GM21526 (cell line): ENCODE results near the gene RERE.
"Not testable (repeated sequence)": the region's sequence is repeated elsewhere in the genome, so short reads cannot be mapped to it uniquely, and the experiment has no call there.

ENCODE experiments used
- ATAC-seq: cut with Tn5 transposase; IDR thresholded peaks from one replicate; pipeline ENCODE4 v1.9.1; 2021; ENCODE audit warnings: moderate library complexity; ENCODE audit not compliant: unreplicated experiment, low FRiP score

RERE gene

DNA sequence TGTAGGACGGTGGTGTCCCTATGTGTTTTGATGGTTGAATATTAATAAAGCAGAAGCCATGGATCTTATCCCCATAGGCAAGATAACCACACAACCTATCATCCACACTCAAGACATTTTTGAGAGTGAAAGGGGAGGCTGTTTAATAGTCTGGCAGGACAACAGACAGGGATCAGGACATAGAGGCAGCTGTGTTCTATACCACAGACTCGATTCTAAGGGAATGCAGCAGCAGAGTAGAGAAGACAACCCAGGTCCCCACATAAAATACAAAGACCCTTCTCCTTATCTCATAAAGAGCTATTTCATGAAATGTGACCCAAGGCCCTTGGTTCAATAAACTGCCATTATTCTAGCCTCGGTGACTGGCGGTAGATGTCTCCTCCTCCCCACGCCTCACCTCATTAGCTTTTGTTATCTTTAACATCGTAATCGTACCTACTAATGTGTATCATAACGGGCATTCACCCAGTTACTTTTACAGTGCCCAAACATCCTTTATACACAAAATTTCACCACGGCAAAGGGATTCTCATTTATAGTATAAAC lies 196.3 kb downstream of the RERE start:
- ATAC-seq = not testable (repeated sequence)

DNA sequence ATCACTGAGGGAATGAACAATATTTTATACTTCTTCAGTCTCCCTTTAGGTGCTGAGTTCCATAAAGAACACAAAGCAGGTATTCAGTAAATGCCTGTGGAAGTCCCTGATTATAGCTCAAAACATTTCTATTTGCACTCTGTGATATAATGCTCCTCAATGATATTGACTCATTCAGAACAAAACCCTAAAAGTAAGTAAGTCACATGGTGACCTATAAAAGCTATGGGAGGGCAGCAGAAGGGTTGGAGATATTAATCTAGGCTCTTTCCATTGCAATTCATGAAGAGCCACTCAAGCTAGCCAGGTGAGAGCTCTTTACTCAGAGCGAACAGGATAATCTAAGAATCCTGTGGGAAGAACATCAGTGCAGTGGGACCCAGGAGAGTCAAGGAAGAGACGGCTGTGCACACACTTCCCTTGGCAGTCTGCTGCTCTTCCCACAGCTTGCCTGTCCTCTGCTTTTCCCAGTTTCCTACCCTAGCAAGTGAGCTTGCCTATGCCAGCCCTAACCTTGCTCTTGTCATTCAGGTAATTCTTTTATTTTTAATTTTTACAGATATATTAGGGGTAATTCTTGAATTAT lies 197.4 kb downstream of the RERE start:
- ATAC-seq = not testable (repeated sequence)

DNA sequence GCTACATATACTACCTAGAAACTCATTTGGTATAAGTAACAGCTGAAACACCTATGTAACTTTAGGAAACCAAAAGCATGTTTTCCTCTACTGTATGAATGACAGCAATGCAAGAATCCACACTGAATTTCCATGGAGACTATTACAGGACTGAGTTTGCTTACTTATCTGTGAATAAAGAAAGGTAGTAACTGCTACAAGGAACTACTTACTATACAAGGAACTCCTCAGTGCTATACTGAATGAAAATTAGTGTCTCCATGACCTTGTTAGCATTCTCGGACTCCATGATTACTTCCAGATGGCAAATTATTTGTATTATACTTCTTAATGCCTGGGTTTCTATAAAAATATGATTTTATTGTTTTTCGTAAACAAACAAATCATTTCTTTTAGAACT lies 198.0 kb downstream of the RERE start:
- not testable (repeated sequence) for ATAC-seq

DNA sequence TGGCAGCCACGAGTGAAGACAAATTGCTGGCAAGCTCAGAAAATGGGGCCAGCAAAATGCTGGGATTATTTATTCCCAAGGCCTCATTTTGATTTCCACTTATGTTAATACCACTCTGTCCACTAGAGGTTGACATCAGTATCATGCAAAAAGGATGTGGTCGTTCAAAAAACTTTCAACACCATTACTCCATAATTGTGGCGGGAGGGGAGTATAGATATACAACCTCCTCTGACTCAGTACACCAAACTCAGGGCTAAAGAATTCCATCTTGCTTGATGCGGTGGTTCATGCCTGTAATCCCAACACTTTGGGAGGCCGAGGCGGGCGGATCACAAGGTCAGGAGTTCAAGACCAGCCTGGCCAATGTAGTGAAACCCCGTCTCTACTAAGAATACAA lies 200.6 kb downstream of the RERE start:
- ATAC-seq = not testable (repeated sequence)

DNA sequence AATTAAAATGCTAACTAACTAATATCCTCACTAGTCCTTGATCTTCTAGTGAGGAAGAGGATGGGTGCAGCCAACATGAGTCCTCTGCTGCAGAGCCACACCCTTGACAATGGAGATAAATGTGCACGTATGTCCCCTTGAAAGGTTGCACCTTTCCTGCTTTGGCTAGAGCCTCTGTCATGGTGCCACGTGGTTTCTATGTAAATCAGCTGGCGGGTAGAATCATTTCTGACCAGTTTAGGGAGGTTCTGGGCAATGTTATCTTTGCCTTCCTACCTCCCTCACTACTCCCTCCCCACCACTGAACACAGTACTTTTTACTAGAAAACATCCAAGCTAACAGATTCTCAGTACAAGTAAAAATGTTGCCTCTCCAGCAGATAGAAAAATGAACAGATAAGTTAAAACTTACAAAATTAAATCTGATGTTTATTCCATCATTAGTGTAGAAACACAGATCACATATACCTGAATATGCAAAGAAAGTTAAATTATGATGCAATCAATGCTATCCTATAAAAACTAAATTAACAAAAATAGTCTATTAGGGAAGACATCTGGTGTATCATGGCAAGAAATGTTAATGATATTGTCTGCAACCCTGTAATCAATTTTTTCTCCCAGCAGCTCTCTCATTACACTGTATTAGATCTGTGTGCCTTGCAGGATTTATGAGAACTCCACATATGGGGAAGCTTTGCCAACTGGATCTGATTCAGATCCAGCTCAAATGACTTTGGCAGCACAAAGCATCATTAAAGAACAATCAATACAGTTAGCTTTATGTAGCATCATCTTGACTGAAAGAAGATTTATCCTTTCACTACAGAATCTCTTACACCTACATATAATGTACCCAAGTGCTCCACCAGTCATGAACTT lies 205.6 kb downstream of the RERE start:
- ATAC-seq = not testable (repeated sequence)

DNA sequence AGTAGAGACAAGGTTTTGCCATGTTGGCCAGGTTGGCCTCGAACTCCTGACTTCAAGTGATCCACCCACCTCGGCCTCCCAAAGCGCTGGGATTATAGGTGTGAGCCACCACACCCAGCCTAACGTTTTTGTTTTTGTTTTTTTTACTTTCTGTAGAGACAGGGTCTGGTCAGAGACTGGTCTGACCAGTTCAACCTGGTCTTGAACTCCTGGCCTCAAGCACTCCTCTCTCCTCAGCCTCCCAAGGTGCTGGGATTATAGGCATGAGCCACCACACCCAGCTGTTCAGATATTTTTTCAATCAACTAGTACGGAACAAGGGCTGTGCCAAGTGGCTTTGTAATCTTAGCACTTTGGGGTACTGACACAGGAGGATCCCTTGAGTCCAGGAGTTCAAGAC lies 209.5 kb downstream of the RERE start:
- ATAC-seq = no peak

DNA sequence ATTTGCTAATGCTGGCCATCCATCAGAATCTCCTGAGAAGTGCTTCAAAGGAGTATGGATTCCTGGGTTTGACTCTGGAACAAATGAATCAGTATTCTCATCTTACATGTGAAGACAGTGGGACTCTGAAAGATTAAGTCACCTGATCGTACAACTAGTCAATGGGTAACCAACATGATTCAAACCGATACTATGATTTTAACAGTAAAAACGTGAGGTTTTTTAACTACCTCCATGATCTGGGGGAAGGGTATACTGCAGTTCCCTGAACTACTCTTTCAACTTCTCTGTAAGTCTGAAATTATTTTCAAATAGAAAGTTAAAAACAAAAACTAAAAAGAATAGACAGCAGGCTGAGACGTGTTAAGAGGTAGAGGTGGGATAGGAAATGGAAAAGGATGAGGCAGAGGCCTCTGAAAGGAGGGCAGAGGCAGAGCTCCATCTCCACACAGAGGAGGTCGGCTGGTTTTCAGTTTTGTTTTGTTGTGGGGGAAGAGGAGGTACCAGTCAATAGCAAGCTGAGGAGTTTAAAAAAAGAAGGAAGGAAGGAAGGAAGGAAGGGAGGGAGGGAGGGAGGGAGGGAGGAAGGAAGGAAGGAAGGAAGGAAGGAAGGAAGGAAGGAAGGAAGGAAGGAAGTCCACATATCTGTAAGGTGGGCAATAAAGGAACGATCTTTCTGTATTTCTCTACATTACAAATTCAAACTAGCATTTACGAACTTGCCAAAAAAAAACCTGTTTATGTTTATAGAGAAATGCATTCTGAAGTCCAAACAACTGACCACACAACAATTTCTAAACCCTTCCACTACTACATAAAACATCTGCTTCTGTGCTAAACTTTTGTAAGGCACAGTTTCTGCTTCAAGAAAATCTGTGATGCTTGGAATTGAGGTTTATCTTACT lies 213.1 kb downstream of the RERE start:
- peak; percentile 73 for ATAC-seq

DNA sequence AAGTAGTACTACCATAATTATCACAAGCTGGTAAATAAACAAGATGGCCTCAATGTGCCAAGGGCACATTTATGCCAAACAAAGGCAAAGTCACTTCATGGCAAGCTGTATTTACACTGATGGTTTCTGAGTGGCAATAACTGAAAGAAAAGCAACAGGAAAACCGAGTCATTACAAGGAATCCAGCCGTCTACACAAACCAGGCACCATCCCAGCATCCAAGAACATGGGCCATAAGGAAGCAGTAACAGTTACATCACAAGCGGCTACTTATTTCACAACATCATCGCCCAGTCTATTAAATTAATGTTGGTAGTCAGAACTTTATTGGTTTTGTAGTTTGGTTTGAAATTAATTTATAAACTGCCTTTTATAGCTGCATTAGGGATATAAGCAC lies 214.2 kb downstream of the RERE start:
- no peak for ATAC-seq

DNA sequence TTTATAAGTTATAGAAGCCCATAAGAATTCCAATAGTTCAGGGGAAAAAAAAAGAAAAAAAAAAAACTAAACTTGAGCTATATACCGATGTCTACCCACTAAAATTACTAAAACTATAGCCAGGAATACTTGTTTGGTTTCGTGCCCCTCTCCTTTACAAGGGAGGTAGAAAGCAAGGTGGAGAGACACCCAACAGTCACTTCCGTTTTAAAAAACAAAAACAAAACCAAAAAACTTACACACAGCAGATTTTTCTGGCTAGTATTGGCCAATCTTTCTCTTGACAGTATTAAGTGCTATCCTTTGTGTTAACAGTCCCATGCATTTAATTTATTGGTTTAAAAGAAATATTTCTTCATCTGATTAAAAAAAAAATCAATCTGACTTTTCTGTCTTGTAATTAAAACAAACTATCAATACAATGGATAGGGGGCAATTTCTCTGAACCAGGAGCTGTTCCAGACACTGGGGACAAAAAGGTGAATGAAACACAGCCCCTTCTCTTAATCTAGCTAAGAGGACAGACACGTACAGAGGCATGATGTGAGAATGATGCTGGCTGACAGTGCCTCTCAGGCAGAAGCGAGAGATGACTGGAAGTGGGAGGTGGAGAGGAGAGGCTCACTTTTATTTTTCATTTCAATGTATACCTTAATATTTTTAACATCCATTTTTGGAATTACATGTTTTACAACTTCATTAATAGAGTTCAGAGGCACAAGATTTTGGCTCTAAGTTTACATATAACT lies 214.8 kb downstream of the RERE start:
- ATAC-seq = no peak

DNA sequence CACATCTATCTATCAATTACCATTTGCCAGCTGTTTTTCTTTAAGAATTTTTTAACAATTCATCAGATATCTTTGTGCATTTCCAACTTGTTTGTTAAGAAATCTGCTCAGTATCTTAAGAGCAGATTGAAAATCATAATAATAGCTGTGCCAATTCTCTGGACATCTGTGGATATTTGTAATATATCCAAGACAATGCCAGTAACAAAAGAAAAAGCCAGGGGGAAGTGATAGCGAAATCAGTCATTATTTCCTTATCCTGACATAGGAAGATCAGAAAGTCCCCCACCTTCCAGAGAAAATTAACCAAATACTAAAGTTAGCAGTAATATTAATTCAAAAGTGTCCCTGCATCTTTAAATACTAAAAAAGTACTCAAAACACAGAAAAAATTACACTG lies 217.1 kb downstream of the RERE start:
- ATAC-seq = no peak

DNA sequence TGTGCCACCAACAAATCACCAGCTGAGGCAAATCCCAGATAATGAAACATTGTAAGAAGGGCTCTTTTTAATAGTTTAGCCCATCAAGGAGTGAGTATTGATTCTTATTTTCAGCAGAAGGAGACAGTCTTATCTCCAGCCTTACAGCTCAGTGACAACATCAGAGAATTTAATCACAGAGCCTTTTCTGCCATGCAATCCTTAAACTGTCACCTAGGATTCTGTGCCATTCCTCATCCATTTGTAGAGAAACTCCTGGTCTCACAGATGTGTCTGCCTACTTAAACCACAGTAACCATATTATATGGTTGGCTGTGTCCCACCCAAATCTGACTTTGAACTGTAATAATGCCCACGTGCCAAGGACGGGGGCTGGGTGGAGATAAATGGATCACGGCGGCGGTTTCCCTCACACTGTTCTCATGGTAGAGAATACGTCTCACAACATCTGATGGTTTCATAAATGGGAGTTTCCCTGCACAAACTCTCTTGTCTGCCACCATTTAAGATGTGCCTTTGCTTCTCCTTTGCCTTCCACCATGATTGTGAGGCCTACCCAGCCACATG lies 217.7 kb downstream of the RERE start:
- no peak for ATAC-seq

DNA sequence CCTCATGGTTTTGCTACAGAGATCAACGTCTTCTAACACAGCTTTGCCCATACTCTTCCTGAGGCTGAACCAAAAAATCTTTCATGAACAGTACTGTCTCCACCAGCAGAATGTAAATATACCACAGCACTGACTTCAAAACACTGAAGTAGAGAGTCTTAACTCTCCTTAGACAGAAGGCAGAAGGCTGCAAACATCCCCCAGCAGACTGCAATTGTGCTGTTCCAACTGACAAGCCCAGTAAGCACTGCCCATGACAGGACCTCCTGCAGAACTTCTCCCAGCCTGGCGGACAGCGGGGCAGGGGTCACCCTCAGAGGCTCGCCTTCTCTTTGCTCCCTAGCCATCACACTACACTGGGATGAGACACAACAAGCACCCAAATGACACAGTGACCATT lies 218.7 kb downstream of the RERE start:
- no peak for ATAC-seq

DNA sequence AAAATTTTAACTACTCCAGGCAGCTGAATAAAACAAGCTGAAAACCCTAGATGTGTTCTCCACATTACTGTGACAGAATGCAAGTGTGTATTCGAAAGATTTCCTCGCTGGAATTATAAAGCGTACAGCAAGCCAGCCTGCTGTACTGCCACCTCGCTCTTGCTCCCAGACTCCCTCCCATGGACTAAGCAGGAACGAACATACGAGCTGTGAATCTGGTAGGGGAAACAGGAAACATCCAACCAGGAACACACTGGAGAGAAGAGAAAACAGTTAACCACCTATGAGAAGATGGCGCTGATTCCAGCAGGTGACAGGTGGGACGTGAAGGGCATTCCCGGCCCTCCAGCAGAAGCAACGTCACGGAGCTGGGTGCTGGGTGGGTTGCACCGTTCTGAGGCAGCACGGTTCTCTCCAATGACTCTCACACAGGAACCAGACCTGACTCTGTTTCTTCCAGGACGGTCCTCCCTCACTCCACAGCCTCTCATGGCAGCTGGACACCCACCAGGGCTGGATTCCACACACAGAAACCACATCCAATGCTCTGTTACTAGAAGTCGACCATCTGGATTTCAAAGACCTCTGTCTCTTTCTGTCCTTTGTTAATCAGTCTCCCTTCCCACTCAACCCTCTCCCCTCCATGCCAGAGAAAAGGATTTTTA lies 219.2 kb downstream of the RERE start:
- ATAC-seq = no peak

DNA sequence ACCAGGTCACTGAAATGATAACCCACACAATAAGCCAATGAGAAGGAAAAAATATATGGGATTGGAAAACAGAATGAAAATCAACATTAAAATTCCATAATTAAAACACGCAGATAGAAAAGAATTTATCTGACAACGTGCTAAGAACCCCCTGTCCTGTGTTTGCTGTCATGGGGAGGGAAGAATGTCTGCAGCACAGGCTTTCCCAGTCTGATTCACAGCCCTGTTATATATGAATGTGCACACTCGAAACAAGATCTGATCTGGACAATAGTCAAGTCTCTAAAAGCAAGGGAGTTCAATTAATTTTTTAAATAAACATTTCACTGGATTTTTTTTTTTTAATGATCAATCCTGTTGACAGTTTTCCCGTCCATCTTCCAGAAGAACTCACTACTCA lies 220.0 kb downstream of the RERE start:
- no peak for ATAC-seq

DNA sequence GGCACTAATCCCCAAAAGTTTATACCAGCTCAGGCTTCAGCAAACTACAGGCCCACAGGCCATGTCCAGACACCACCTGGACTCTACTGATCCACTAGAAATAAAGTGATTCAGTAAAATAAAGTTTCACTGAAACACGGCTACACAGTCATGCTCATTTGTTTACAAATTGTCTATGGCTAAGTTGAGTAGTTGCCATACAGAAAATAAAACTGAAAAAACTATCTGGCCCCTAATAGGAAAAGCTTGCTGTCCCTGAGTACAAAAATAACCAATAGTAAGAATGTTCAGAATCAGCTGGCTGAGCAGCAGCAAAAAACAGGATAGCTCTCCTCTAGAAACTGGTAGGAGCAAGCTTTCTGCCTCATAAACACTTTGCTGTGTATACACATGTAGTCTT lies 221.5 kb downstream of the RERE start:
- no peak for ATAC-seq

DNA sequence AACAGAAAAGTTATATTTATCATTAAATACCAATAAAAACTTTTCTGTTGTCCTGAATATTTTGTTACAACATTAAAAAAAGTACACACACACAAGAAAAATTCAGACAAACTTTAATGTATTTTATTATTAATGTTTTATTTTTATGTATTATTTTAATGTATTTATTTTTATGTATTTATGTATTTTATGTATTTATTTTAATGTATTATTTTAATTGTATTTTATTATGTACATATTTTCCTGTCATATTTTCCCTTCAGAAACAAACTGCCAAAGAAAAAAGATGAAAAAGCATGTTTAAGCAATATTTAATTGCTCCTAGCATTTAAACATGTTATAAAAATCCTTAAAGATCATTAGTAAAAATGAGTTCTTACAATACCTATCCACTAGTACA lies 222.1 kb downstream of the RERE start:
- ATAC-seq = no peak

DNA sequence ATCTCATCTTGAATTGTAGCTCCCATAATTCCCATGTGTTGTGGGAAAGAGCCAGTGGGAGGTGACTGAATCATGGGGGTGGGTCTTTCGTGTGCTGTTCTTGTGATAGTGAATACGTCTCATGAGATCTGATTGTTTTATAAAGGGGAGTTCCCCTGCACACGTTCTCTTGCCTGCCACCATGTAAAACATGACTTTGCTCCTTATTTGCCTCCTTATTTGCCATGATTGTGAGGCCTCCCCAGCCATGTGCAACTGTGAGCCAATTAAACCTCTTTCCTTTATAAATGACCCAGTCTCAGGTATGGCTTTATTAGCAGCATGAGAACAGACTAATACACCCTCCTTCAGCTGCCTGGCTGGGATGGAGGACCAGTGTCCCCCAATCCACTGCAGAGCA lies 224.1 kb downstream of the RERE start:
- ATAC-seq = not testable (repeated sequence)

DNA sequence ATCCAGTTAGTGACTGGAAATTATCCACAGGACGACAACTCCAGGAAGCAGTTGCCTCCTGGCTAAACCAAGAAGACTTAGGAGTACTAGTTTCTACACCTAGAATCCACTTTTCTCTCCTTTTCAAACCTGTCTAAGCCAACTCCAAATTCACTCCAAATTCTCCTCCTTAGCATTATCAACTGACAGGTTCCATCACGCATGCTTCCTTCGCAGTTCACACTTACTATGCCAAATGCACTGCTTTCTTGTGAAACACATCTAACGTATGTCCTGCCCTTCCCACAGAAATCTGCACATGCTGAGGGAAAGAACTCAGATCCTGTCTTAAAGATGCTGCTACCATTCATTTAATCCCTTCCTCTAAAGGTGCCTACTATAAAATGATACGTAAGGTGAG lies 225.9 kb downstream of the RERE start:
- ATAC-seq = no peak

DNA sequence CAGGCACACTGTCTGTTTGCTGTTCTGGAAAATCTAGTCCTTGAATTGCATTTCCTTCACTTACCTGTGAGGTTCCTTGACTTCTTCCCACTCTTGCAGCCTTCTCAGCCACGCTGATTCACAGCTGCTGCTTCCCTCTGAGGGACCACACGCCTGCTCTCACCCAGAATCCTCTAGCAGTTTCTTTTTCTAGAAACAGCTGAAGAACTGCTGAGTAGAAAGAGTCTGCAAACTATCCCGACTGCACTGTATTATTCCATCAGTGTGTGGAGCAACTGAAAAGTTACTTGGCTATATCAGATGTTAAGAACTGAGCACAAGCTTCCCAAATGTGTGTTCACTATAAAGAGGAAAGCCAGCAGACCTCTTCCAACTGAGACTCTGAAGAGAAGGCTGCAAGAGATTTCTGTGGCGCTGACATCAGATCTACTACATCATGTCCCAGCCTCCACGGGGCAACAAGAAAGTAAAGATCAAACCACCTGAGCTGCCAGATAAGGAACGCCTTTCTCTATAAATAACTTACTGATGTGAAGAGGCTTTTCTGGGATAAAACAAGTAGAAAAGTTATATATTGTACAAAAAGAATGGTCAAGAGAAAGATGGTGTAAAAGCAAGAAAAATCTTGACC lies 226.6 kb downstream of the RERE start:
- ATAC-seq = no peak
